PC-9 (cell line): ENCODE data around the gene ANKRD35. TPM values are rescaled to one million over a fixed set of nuclear protein-coding genes. Genes with fewer than 3 reads are reported as not detected.
A peak's percentile ranks its signal among the peaks of the same experiment; 100 is the strongest.
"Not testable (repeated sequence)": the region's sequence is repeated elsewhere in the genome, so short reads cannot be mapped to it uniquely, and the experiment has no call there.

ENCODE experiments used
- BruUV-seq: library from RNA; stranded (reverse); fragments of 400-500 nt; replicated peaks from 2 replicates; lab custom pipeline; 2021; lab: Mats Ljungman, UMichigan
- CTCF ChIA-PET: fragments of 300-600 bp; sonication (Branson Sonifier 250); formaldehyde crosslinking; loops from one replicate; lab custom pipeline; 2022; ENCODE audit warnings: antibody characterized with exemption; lab: Charles Lee
- POLR2A ChIA-PET: fragments of 300-600 bp; sonication (Branson Sonifier 250); formaldehyde crosslinking; loops from one replicate; lab custom pipeline; 2022; ENCODE audit warnings: antibody characterized with exemption; ENCODE audit not compliant: unreplicated experiment; lab: Charles Lee
- DNase-seq, 2 experiments: peaks; one replicate each; pipeline versions ENCODE4 v3.0.0 to v3.0.0-alpha.2; 2015 to 2022; ENCODE audit warnings: mixed read lengths in 1 of 2
- H2AFZ ChIP-seq: fragments of 200-600 bp; sonication (generic); 2 replicates; pipeline ENCODE4 v1.8.1; 2017; ENCODE audit warnings: antibody characterized with exemption
- H3F3A ChIP-seq: fragments of 200-600 bp; sonication (generic); 2 replicates; pipeline ENCODE4 v1.8.1; 2017; ENCODE audit warnings: antibody characterized with exemption, mild to moderate bottlenecking, low read depth; ENCODE audit not compliant: insufficient read depth
- H3K27ac ChIP-seq: fragments of 200-600 bp; sonication (generic); 2 replicates; pipeline ENCODE4 v1.6.1; 2016; ENCODE audit warnings: mixed run types
- H3K27me3 ChIP-seq: fragments of 200-600 bp; sonication (generic); 2 replicates; pipeline ENCODE4 v1.6.1; 2016; ENCODE audit warnings: low read depth, mixed run types; ENCODE audit not compliant: insufficient read depth
- H3K36me3 ChIP-seq: fragments of 200-600 bp; sonication (generic); 2 replicates; pipeline ENCODE4 v1.6.1; 2016; ENCODE audit warnings: low read depth, mixed run types
- H3K4me1 ChIP-seq: fragments of 200-600 bp; sonication (generic); replicated peaks from 2 replicates; pipeline ENCODE4 v1.6.1; 2016; ENCODE audit warnings: mixed run types; ENCODE audit not compliant: insufficient read depth
- H3K4me2 ChIP-seq: fragments of 200-600 bp; sonication (generic); 2 replicates; pipeline ENCODE4 v1.6.1; 2017; ENCODE audit warnings: mixed run types
- H3K4me3 ChIP-seq: fragments of 200-600 bp; sonication (generic); 2 replicates; pipeline ENCODE4 v1.6.1; 2016; ENCODE audit warnings: mixed run types
- H3K79me2 ChIP-seq: fragments of 200-600 bp; sonication (generic); 2 replicates; pipeline ENCODE4 v1.6.1; 2017; ENCODE audit warnings: low read depth, mixed run types
- H3K9me2 ChIP-seq: fragments of 200-600 bp; sonication (generic); 2 replicates; pipeline ENCODE4 v1.8.1; 2017; ENCODE audit warnings: mild to moderate bottlenecking; ENCODE audit not compliant: insufficient read depth
- H3K9me3 ChIP-seq: fragments of 200-600 bp; sonication (generic); 2 replicates; pipeline ENCODE4 v1.8.1; 2016; ENCODE audit warnings: low read depth; ENCODE audit not compliant: insufficient read depth
- H4K20me1 ChIP-seq: fragments of 200-600 bp; sonication (generic); 2 replicates; pipeline ENCODE4 v1.8.1; 2017; ENCODE audit not compliant: insufficient read depth
- EZH2 ChIP-seq: fragments of 200-600 bp; sonication (generic); IDR thresholded peaks from 2 replicates; pipeline ENCODE4 v1.8.0; 2017; ENCODE audit warnings: antibody characterized with exemption, low read depth
- intact Hi-C: fragments of 100-400 bp; cut with micrococcal nuclease; formaldehyde crosslinking; loops from one replicate; pipeline ENCODE4 v1.10.0; 2022; ENCODE audit not compliant: unreplicated experiment
- total RNA-seq: library from RNA; stranded (reverse); gene quantifications from 2 replicates; pipeline ENCODE4 v1.2.3, GENCODE V29; 2021
- TF ChIP-seq, protein P1 (sequence below): fragments of 200-600 bp; sonication (generic); conservative IDR thresholded peaks from 2 replicates; pipeline ENCODE4 v1.6.1; 2017; ENCODE audit warnings: mixed run types, antibody characterized with exemption, mild to moderate bottlenecking, moderate library complexity

The ANKRD35 gene
- total RNA-seq, 1 experiment from 2014 or later: 1.2 TPM

GRCh38 chr1:145824499-145824842, 61.2 kb downstream of the ANKRD35 start:
- Histone ChIP-seq H3K27me3 (no peaks in the 10 kb centered on the region), H3F3A (no peaks in the 10 kb centered on the region; the same call in 1 of the 2 replicates), H3K79me2 (peaks cover 25% of the 10 kb centered on the region), H3K9me2 (no peaks in the 10 kb centered on the region), H4K20me1 (no peaks in the 10 kb centered on the region), H3K4me1 (peaks cover 12% of the 10 kb centered on the region), H3K27ac (peak overlapping the region; percentile 81), H3K36me3 (peaks cover 30% of the 10 kb centered on the region), H3K4me2 (peak overlapping the region; percentile 91), H2AFZ (peak overlapping the region; percentile 84), H3K9me3 (no peaks in the 10 kb centered on the region), H3K4me3 (peak overlapping the region; percentile 85)
- POLR2A ChIA-PET: interaction anchor here (0.6 to 1.1 kb wide), 4 partner anchors 42 to 84 kb away, joined by 3 to 16 read pairs (median 6); no protein-coding TSS in a partner anchor
- BruUV-seq: no TSS peak
- TF ChIP-seq, protein P1, sequence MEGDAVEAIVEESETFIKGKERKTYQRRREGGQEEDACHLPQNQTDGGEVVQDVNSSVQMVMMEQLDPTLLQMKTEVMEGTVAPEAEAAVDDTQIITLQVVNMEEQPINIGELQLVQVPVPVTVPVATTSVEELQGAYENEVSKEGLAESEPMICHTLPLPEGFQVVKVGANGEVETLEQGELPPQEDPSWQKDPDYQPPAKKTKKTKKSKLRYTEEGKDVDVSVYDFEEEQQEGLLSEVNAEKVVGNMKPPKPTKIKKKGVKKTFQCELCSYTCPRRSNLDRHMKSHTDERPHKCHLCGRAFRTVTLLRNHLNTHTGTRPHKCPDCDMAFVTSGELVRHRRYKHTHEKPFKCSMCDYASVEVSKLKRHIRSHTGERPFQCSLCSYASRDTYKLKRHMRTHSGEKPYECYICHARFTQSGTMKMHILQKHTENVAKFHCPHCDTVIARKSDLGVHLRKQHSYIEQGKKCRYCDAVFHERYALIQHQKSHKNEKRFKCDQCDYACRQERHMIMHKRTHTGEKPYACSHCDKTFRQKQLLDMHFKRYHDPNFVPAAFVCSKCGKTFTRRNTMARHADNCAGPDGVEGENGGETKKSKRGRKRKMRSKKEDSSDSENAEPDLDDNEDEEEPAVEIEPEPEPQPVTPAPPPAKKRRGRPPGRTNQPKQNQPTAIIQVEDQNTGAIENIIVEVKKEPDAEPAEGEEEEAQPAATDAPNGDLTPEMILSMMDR: no peak
- TF ChIP-seq EZH2: no peak
- DNase-seq: no peak
- CTCF ChIA-PET: no interaction called here
- intact Hi-C loops: loop anchor here (2.0 to 5.0 kb wide), 2 partner anchors 42 to 102 kb away; no protein-coding TSS in a partner anchor

GRCh38 chr1:145823565-145824498, 61.8 kb downstream of the ANKRD35 start, which contains the start of the genes POLR3C and RNF115:
Gene POLR3C, plus strand, starts transcription at chr1:145824200. Its CDS starts 1,577 bp downstream, at chr1:145825777.
Gene RNF115, minus strand, starts transcription at chr1:145824095. Its CDS starts 222 bp downstream, at chr1:145823873.
- Histone ChIP-seq H3F3A (no peaks in the 10 kb centered on the region; the same call in 1 of the 2 replicates), H3K4me2 (peak within 1 kb of the TSS; percentile 91), H4K20me1 (no peaks in the 10 kb centered on the region), H3K9me2 (no peaks in the 10 kb centered on the region), H3K27ac (peak within 1 kb of the TSS; percentile 81), H3K79me2 (peaks cover 29% of the 10 kb centered on the region), H3K27me3 (no peaks in the 10 kb centered on the region), H3K36me3 (peaks cover 24% of the 10 kb centered on the region), H2AFZ (peak within 1 kb of the TSS; percentile 84), H3K9me3 (no peaks in the 10 kb centered on the region), H3K4me3 (peak within 1 kb of the TSS; percentile 85), H3K4me1 (peaks cover 16% of the 10 kb centered on the region)
- TF ChIP-seq, protein P1: no peak
- TF ChIP-seq EZH2: no peak
- POLR2A ChIA-PET: interaction anchor here (0.6 to 1.1 kb wide), 6 partner anchors 20 to 84 kb away, joined by 3 to 16 read pairs (median 4); partner anchors contain the start of gene NUDT17
- intact Hi-C loops: loop anchor here (2.0 to 5.0 kb wide), 2 partner anchors 41 to 102 kb away; no protein-coding TSS in a partner anchor
- CTCF ChIA-PET: no interaction called here
- TSS peak; percentile 16 for BruUV-seq
- peak; percentile 69 to 86 for DNase-seq

GRCh38 chr1:145822779-145823331, 62.8 kb downstream of the ANKRD35 start:
- H3K9me3 ChIP-seq, POLR2A ChIA-PET, H3K27me3 ChIP-seq, DNase-seq, H2AFZ ChIP-seq, H3K4me2 ChIP-seq, H3K4me3 ChIP-seq, BruUV-seq, H3K27ac ChIP-seq, H3K9me2 ChIP-seq, H3F3A ChIP-seq, H4K20me1 ChIP-seq, CTCF ChIA-PET: not testable (repeated sequence)
- intact Hi-C loops: loop anchor here (5.0 kb wide), 1 partner anchor 101 kb away; no protein-coding TSS in a partner anchor
- H3K36me3 ChIP-seq: peaks cover 14% of the 10 kb centered on the region
- peaks cover 16% of the 10 kb centered on the region for H3K4me1 ChIP-seq
- peaks cover 29% of the 10 kb centered on the region for H3K79me2 ChIP-seq

GRCh38 chr1:145818095-145818494, 67.6 kb downstream of the ANKRD35 start:
- peak; percentile 5 to 53 for DNase-seq
- Histone ChIP-seq H3K79me2 (peaks cover 15% of the 10 kb centered on the region; the same call in 1 of the 2 replicates), H3K27ac (peak overlapping the region; percentile 34; the same call in 1 of the 2 replicates), H3K4me2 (peak overlapping the region; percentile 54)
- H3K4me3 ChIP-seq, H3F3A ChIP-seq, H3K4me1 ChIP-seq, H2AFZ ChIP-seq, H3K36me3 ChIP-seq, CTCF ChIA-PET, intact Hi-C loops, H3K9me3 ChIP-seq, H4K20me1 ChIP-seq, H3K27me3 ChIP-seq, POLR2A ChIA-PET, H3K9me2 ChIP-seq: not testable (repeated sequence)
- BruUV-seq: TSS peak; percentile 99
